SK-N-SH (cell line): ENCODE results near the gene RANBP9. TPM values are rescaled to one million over a fixed set of nuclear protein-coding genes. Genes with fewer than 3 reads are reported as not detected.

Source experiments
- CTCF ChIA-PET: fragments of 300-600, 350-600 bp; formaldehyde crosslinking; extraction: SDS; loops from one replicate; lab custom pipeline; 2021; lab: Yijun Ruan, JAX
- POLR2A ChIA-PET: fragments of 350-600 bp; sonication (Branson Sonifier 250); formaldehyde crosslinking; extraction: SDS; loops from one replicate; lab custom pipeline; 2020; ENCODE audit warnings: antibody characterized with exemption, inconsistent platforms; lab: Yijun Ruan, JAX
- DNase-seq: peaks from one replicate; pipeline ENCODE4 v3.0.0; 2012
- H2AFZ ChIP-seq: fragments of 200-600 bp; sonication (generic); 2 replicates; pipeline ENCODE4 v1.8.1; 2016; ENCODE audit warnings: antibody characterized with exemption, mild to moderate bottlenecking, low read depth
- H3F3A ChIP-seq: fragments of 200-600 bp; sonication (generic); replicated peaks from 2 replicates; pipeline ENCODE3; 2016; ENCODE audit warnings: antibody characterized with exemption, mild to moderate bottlenecking; ENCODE audit not compliant: insufficient read depth
- H3K27ac ChIP-seq, 2 experiments: fragments of 200-500 bp in 1 of 2; fragments of 200-600 bp in 1 of 2; sonication (Bioruptor generic) in 1 of 2; sonication (generic), shearing (Covaris generic) in 1 of 2; 2 replicates each; pipeline versions ENCODE4 v1.5.1 to v1.6.1; 2014 to 2016; ENCODE audit warnings: low read depth in 2 of 2, inconsistent platforms in 1 of 2, low read length in 1 of 2, mild to moderate bottlenecking in 1 of 2, mixed read lengths in 1 of 2
- H3K27me3 ChIP-seq: fragments of 200-600 bp; sonication (generic), shearing (Covaris generic); 2 replicates; pipeline ENCODE4 v1.6.1; 2016; ENCODE audit warnings: mixed run types; ENCODE audit not compliant: insufficient read depth
- H3K36me3 ChIP-seq, 2 experiments: fragments of 200-500 bp in 1 of 2; fragments of 200-600 bp in 1 of 2; sonication (Bioruptor generic) in 1 of 2; sonication (generic) in 1 of 2; replicated peaks in 1 of 2; 2 replicates each; pipeline versions ENCODE3 to v1.5.1; 2014 to 2016; ENCODE audit warnings: low read length in 1 of 2, mild to moderate bottlenecking in 1 of 2; ENCODE audit not compliant: insufficient read depth in 2 of 2, control insufficient read depth in 1 of 2
- H3K4me1 ChIP-seq, 2 experiments: fragments of 200-500 bp in 1 of 2; fragments of 200-600 bp in 1 of 2; sonication (Bioruptor generic) in 1 of 2; sonication (generic), shearing (Covaris generic) in 1 of 2; 2 replicates each; pipeline versions ENCODE4 v1.5.1 to v1.6.1; 2014 to 2016; ENCODE audit warnings: low read depth in 1 of 2, low read length in 1 of 2, mixed run types in 1 of 2; ENCODE audit not compliant: insufficient read depth in 2 of 2, control insufficient read depth in 1 of 2
- H3K4me2 ChIP-seq: fragments of 200-600 bp; sonication (generic), shearing (Covaris generic); 2 replicates; pipeline ENCODE4 v1.6.1; 2017; ENCODE audit warnings: mixed run types
- H3K4me3 ChIP-seq, 2 experiments: fragments of 200-500 bp in 1 of 2; fragments of 200-600 bp in 1 of 2; sonication (Bioruptor generic) in 1 of 2; sonication (generic), shearing (Covaris generic) in 1 of 2; 2 replicates each; pipeline versions ENCODE4 v1.5.1 to v1.8.1; 2014 to 2016; ENCODE audit warnings: low read depth in 2 of 2, inconsistent platforms in 1 of 2, low read length in 1 of 2, mild to moderate bottlenecking in 1 of 2, mixed read lengths in 1 of 2, moderate library complexity in 1 of 2
- H3K79me2 ChIP-seq: fragments of 200-600 bp; sonication (generic); 2 replicates; pipeline ENCODE4 v1.8.1; 2017; ENCODE audit warnings: mild to moderate bottlenecking; ENCODE audit not compliant: insufficient read depth
- H3K9ac ChIP-seq: fragments of 200-600 bp; sonication (generic); 2 replicates; pipeline ENCODE4 v1.6.1; 2017; ENCODE audit warnings: mixed run types
- H3K9me2 ChIP-seq: fragments of 200-600 bp; sonication (generic); 2 replicates; pipeline ENCODE4 v1.6.1; 2017; ENCODE audit warnings: mixed run types
- H3K9me3 ChIP-seq: fragments of 200-600 bp; sonication (generic); 2 replicates; pipeline ENCODE4 v1.6.1; 2017; ENCODE audit warnings: mixed run types, mild to moderate bottlenecking, moderate library complexity
- H4K20me1 ChIP-seq: fragments of 200-600 bp; sonication (generic); 2 replicates; pipeline ENCODE4 v1.6.1; 2017; ENCODE audit warnings: mild to moderate bottlenecking, mixed run types; ENCODE audit not compliant: insufficient read depth
- CHD2 ChIP-seq: fragments of 150-350 bp; IDR thresholded peaks from 2 replicates; pipeline ENCODE4 v1.6.1; 2018; ENCODE audit warnings: low read length; ENCODE audit not compliant: partially characterized antibody
- CTCF ChIP-seq: fragments of 200-600 bp; sonication (generic); IDR thresholded peaks from 2 replicates; pipeline ENCODE4 v1.6.1; 2017; ENCODE audit warnings: antibody characterized with exemption, mild to moderate bottlenecking, moderate library complexity
- FOXJ3 ChIP-seq: sonication (generic); formaldehyde crosslinking; IDR thresholded peaks from 2 replicates; pipeline ENCODE4 v1.5.1; 2020; ENCODE audit warnings: mild to moderate bottlenecking, missing genetic modification reagents
- GABPA ChIP-seq: IDR thresholded peaks from 2 replicates; pipeline ENCODE4 v1.4.0; 2012; ENCODE audit warnings: low read depth, mild to moderate bottlenecking
- GATA2 ChIP-seq: sonication (generic); formaldehyde crosslinking; IDR thresholded peaks from 2 replicates; pipeline ENCODE4 v1.5.0; 2020; ENCODE audit warnings: mild to moderate bottlenecking, missing genetic modification reagents
- IRF3 ChIP-seq: fragments of 150-350 bp; IDR thresholded peaks from 2 replicates; pipeline ENCODE4 v1.6.1; 2016; ENCODE audit warnings: mild to moderate bottlenecking, low read depth, low read length
- MAX ChIP-seq: IDR thresholded peaks from 2 replicates; pipeline ENCODE4 v1.4.0; 2012; ENCODE audit warnings: low read depth
- NRF1 ChIP-seq: IDR thresholded peaks from 2 replicates; pipeline ENCODE4 v1.6.1; 2012; ENCODE audit warnings: low read depth, mild to moderate bottlenecking, low read length
- PBX3 ChIP-seq: IDR thresholded peaks from 2 replicates; pipeline ENCODE4; 2012
- POLR2AphosphoS5 ChIP-seq: IDR thresholded peaks from 2 replicates; pipeline ENCODE4 v1.6.1; 2012; ENCODE audit warnings: low read depth, low read length
- RAD21 ChIP-seq: IDR thresholded peaks from 2 replicates; pipeline ENCODE4 v1.6.1; 2012; ENCODE audit warnings: mild to moderate bottlenecking, low read length
- RFX5 ChIP-seq: IDR thresholded peaks from 2 replicates; pipeline ENCODE4 v1.6.1; 2012; ENCODE audit warnings: mild to moderate bottlenecking, improper control_type of control experiment, low read length
- SIN3A ChIP-seq: IDR thresholded peaks from 2 replicates; pipeline ENCODE4 v1.6.1; 2012; ENCODE audit warnings: low read depth, mild to moderate bottlenecking, low read length, moderate library complexity, borderline replicate concordance
- SMC3 ChIP-seq: IDR thresholded peaks from 2 replicates; pipeline ENCODE4 v1.6.1; 2012; ENCODE audit warnings: low read depth, low read length, improper control_type of control experiment
- TEAD4 ChIP-seq: IDR thresholded peaks from 2 replicates; pipeline ENCODE4 v1.4.0; 2012; ENCODE audit warnings: mild to moderate bottlenecking, borderline replicate concordance; ENCODE audit not compliant: insufficient read depth
- YY1 ChIP-seq: IDR thresholded peaks from 2 replicates; pipeline ENCODE4 v1.4.0; 2012; ENCODE audit warnings: low read depth, mild to moderate bottlenecking
- WGBS: methylation state at CpG from one replicate; pipeline ENCODE4 v1.1.6; 2017; ENCODE audit warnings: low lambda C conversion rate; 5-methylcytosine and 5-hydroxymethylcytosine counted together
- polyA plus RNA-seq, 3 experiments: library from polyadenylated mRNA; depleted of rRNA; stranded (reverse); fragments of >200 nt; gene quantifications; 2 replicates each; pipeline ENCODE4 v1.2.3, GENCODE V29; 2012

Gene RANBP9
- polyA plus RNA-seq, 1 of the 3 experiments (the other 2 are of a cell fraction) = 20.4 TPM

GRCh38 chr6:13669476-13669875 lies 42.2 kb downstream of the RANBP9 start:
- Histone ChIP-seq H3K4me2 (no peak overlapping the region), H3K27me3 (no peaks in the 10 kb centered on the region), H3K9me2 (no peaks in the 10 kb centered on the region), H3F3A (peaks cover 3% of the 10 kb centered on the region), H2AFZ (no peak overlapping the region), H3K79me2 (peaks cover 99% of the 10 kb centered on the region), H3K4me3 (no peak overlapping the region), H3K27ac (no peak overlapping the region), H3K36me3 (peaks cover 0 to 5% of the 10 kb centered on the region in 2 experiments), H3K9me3 (no peaks in the 10 kb centered on the region), H3K4me1 (no peaks in the 10 kb centered on the region; a peak in 2 of 4 replicates), H3K9ac (no peak overlapping the region), H4K20me1 (peaks cover 26% of the 10 kb centered on the region)
- 96% methylated on average over 5 of the region's 5 CpGs for WGBS
- DNase-seq = no peak
- ChIA-PET CTCF (interaction anchor here (1.4 kb wide), 1 partner anchor 9 kb away, joined by 3 read pairs; no protein-coding TSS in a partner anchor), POLR2A (no interaction called here)
- TF ChIP-seq GABPA (no peak), RAD21 (no peak), PBX3 (no peak), CHD2 (no peak), IRF3 (no peak), RFX5 (no peak), FOXJ3 (CRISPR knock-in tag) (no peak), POLR2AphosphoS5 (no peak), YY1 (no peak), SMC3 (no peak), MAX (no peak), NRF1 (no peak)

GRCh38 chr6:13668291-13668928 lies 43.2 kb downstream of the RANBP9 start:
- Histone ChIP-seq H3K9ac (no peak overlapping the region), H3K27ac (no peak overlapping the region), H3K4me3 (no peak overlapping the region), H3K9me3 (no peaks in the 10 kb centered on the region), H3K36me3 (peaks cover 0 to 5% of the 10 kb centered on the region in 2 experiments), H3K4me1 (no peaks in the 10 kb centered on the region; a peak in 2 of 4 replicates), H4K20me1 (peaks cover 28% of the 10 kb centered on the region), H3F3A (peaks cover 2% of the 10 kb centered on the region), H3K9me2 (no peaks in the 10 kb centered on the region), H3K79me2 (peaks cover 99% of the 10 kb centered on the region), H3K4me2 (no peak overlapping the region), H3K27me3 (no peaks in the 10 kb centered on the region), H2AFZ (no peak overlapping the region)
- no peak for DNase-seq
- WGBS = 67% methylated on average over 2 of the region's 2 CpGs
- ChIA-PET CTCF (no interaction called here), POLR2A (no interaction called here)
- TF ChIP-seq SIN3A = no peak
- no peak for TF ChIP-seq GATA2 (CRISPR knock-in tag)
- TF ChIP-seq TEAD4 = no peak
- TF ChIP-seq CTCF = no peak
